Measurements from ENCODE around the gene LRP6. TPM values are rescaled to one million over a fixed set of nuclear protein-coding genes. Genes with fewer than 3 reads are reported as not detected.

LRP6 gene
- total RNA-seq, 1 experiment from 2014 or later, result 28.1 TPM

GRCh38 chr12:12081836-12082497 is 184.9 kb downstream of the LRP6 start:
- intact Hi-C loops (cut with micrococcal nuclease), result loop anchor here (1.0 to 5.0 kb wide), 2 partner anchors 252 to 620 kb away; no protein-coding TSS in a partner anchor
- no peaks in the 10 kb centered on the region for H3K36me3 ChIP-seq (ENCODE audit: control insufficient read depth in 1 of 2, insufficient read depth in 2 of 2, low read length in 2 of 2)
- peak; percentile 83 for TF ChIP-seq RAD21 (IDR thresholded peaks at IDR 0.05; ENCODE audit: low read depth)
- peak; percentile 21 to 76 (median 42); a peak in 5 of 6 replicates for TF ChIP-seq CTCF (IDR thresholded peaks at IDR 0.05 in 2 of 3, conservative IDR thresholded peaks at IDR 0.05 in 1 of 3; ENCODE audit: borderline replicate concordance in 1 of 3, insufficient read depth in 1 of 3, low read depth in 2 of 3, low read length in 2 of 3)
- TF ChIP-seq SP1 (IDR thresholded peaks at IDR 0.05; ENCODE audit: low read depth), result no peak
- TF ChIP-seq SRF (IDR thresholded peaks at IDR 0.05; ENCODE audit: low read depth), result no peak
- ATAC-seq, result peak; percentile 93
- no peak overlapping the region for H3K27ac ChIP-seq (ENCODE audit: low read depth, low read length)
- H3K4me2 ChIP-seq (ENCODE audit: low read length), result no peak overlapping the region
- RAD21 ChIA-PET (ENCODE audit: low non-redundant PET in 1 of 2, low total read pairs in 2 of 2, uncharacterized antibody in 2 of 2, unreplicated experiment in 2 of 2), result interaction anchor here (1.1 to 1.3 kb wide), 2 partner anchors 246 kb away, joined by 3 to 5 read pairs; no protein-coding TSS in a partner anchor
- POLR2A ChIA-PET, result no interaction called here
- no peaks in the 10 kb centered on the region for H3K79me2 ChIP-seq (ENCODE audit: insufficient read depth, low read length)
- H3K4me1 ChIP-seq (ENCODE audit: control insufficient read depth in 1 of 2, insufficient read depth in 2 of 2, low read length in 2 of 2), result peaks cover 0 to 5% of the 10 kb centered on the region in 2 experiments; a peak in 1 of 4 replicates
- H3K9me3 ChIP-seq (ENCODE audit: control insufficient read depth in 1 of 2, insufficient read depth in 1 of 2, low read depth in 1 of 2, low read length in 2 of 2), result no peaks in the 10 kb centered on the region
- H3K9me2 ChIP-seq (ENCODE audit: insufficient read depth), result no peaks in the 10 kb centered on the region
- H3K27me3 ChIP-seq (ENCODE audit: insufficient read depth, low read length), result no peaks in the 10 kb centered on the region
- CTCF ChIA-PET, result interaction anchor here (0.7 to 2.4 kb wide), 9 partner anchors 13 to 961 kb away, joined by 3 to 22 read pairs (median 5); partner anchors contain the start of gene BORCS5
- DNase-seq (ENCODE audit: low read depth, low spot score), result peak; percentile 29
- peak overlapping the region; percentile 63 for H2AFZ ChIP-seq (ENCODE audit: low read depth, low read length, poor library complexity, severe bottlenecking)
- BruUV-seq (replicated peaks), result no TSS peak
- H3K9ac ChIP-seq (ENCODE audit: low read length), result no peak overlapping the region
- H3K4me3 ChIP-seq (replicated peaks in 1 of 2; ENCODE audit: low read depth in 1 of 2, low read length in 2 of 2), result no peak overlapping the region
- no peaks in the 10 kb centered on the region for H4K20me1 ChIP-seq (ENCODE audit: insufficient read depth)

DNA sequence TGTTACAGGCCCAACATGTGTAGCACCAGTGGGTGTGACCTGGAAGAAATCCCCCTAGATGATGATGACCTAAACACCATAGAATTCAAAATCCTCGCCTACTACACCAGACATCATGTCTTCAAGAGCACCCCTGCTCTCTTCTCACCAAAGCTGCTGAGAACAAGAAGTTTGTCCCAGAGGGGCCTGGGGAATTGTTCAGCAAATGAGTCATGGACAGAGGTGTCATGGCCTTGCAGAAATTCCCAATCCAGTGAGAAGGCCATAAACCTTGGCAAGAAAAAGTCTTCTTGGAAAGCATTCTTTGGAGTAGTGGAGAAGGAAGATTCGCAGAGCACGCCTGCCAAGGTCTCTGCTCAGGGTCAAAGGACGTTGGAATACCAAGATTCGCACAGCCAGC is 187.6 kb downstream of the LRP6 start:
- intact Hi-C loops (cut with micrococcal nuclease), result no loop called here
- Histone ChIP-seq H3K4me1 (ENCODE audit: control insufficient read depth in 1 of 2, insufficient read depth in 2 of 2, low read length in 2 of 2) (peaks cover 0 to 5% of the 10 kb centered on the region in 2 experiments; a peak in 1 of 4 replicates), H3K4me3 (replicated peaks in 1 of 2; ENCODE audit: low read depth in 1 of 2, low read length in 2 of 2) (no peak overlapping the region), H3K79me2 (ENCODE audit: insufficient read depth, low read length) (no peaks in the 10 kb centered on the region), H2AFZ (ENCODE audit: low read depth, low read length, poor library complexity, severe bottlenecking) (no peak overlapping the region), H3K9me3 (ENCODE audit: control insufficient read depth in 1 of 2, insufficient read depth in 1 of 2, low read depth in 1 of 2, low read length in 2 of 2) (no peaks in the 10 kb centered on the region), H3K9me2 (ENCODE audit: insufficient read depth) (no peaks in the 10 kb centered on the region), H3K27me3 (ENCODE audit: insufficient read depth, low read length) (no peaks in the 10 kb centered on the region), H3K9ac (ENCODE audit: low read length) (no peak overlapping the region), H3K27ac (ENCODE audit: low read depth, low read length) (no peak overlapping the region), H3K4me2 (ENCODE audit: low read length) (no peak overlapping the region), H3K36me3 (ENCODE audit: control insufficient read depth in 1 of 2, insufficient read depth in 2 of 2, low read length in 2 of 2) (no peaks in the 10 kb centered on the region), H4K20me1 (ENCODE audit: insufficient read depth) (no peaks in the 10 kb centered on the region)
- POLR2A ChIA-PET, result no interaction called here
- ATAC-seq, result no peak
- RAD21 ChIA-PET (ENCODE audit: low non-redundant PET in 1 of 2, low total read pairs in 2 of 2, uncharacterized antibody in 2 of 2, unreplicated experiment in 2 of 2), result no interaction called here
- no TSS peak for BruUV-seq (replicated peaks)
- CTCF ChIA-PET, result no interaction called here
- DNase-seq (ENCODE audit: low read depth, low spot score), result no peak
- TF ChIP-seq CTCF (IDR thresholded peaks at IDR 0.05 in 2 of 3, conservative IDR thresholded peaks at IDR 0.05 in 1 of 3; ENCODE audit: borderline replicate concordance in 1 of 3, insufficient read depth in 1 of 3, low read depth in 2 of 3, low read length in 2 of 3) (no peak), YY1 (IDR thresholded peaks at IDR 0.05; ENCODE audit: extremely low read depth, insufficient replicate concordance, low read depth, low read length) (no peak), SRF (IDR thresholded peaks at IDR 0.05; ENCODE audit: low read depth) (no peak), SP1 (IDR thresholded peaks at IDR 0.05; ENCODE audit: low read depth) (no peak), EZH2phosphoT487 (IDR thresholded peaks at IDR 0.05; ENCODE audit: borderline replicate concordance) (no peak), ZFX (IDR thresholded peaks at IDR 0.05) (no peak), CEBPB (IDR thresholded peaks at IDR 0.05; ENCODE audit: low read depth) (no peak), JUND (IDR thresholded peaks at IDR 0.05) (no peak), ELF1 (IDR thresholded peaks at IDR 0.05; ENCODE audit: borderline replicate concordance, low read depth) (no peak), CBX3 (IDR thresholded peaks at IDR 0.05; ENCODE audit: low read depth) (no peak), ATF3 (IDR thresholded peaks at IDR 0.05) (no peak), SIN3A (IDR thresholded peaks at IDR 0.05; ENCODE audit: low read depth) (no peak), RAD21 (IDR thresholded peaks at IDR 0.05; ENCODE audit: low read depth) (no peak)

Data from HCT116 (cell line).